Activated T-helper 2 cell treated with anti-CD3 and anti-CD28 coated beads, Interferon-gamma antibody, Interleukin-2, Interleukin-4, amounts not matched to agents 10 μg/mL and 5 μg/mL and 100 μg/mL, durations not matched to agents 14 hours and 24 hours and 36 hours (primary cell): ENCODE measurements around the gene COMT. TPM values are rescaled to one million over a fixed set of nuclear protein-coding genes. Genes with fewer than 3 reads are reported as not detected.

Experiments used
- DNase-seq: peaks from one replicate; pipeline ENCODE4 v3.0.0; 2021; ENCODE audit warnings: low spot score
- H3K27ac Mint-ChIP-seq: one replicate; pipeline ENCODE4 v1.8.0; 2021; ENCODE audit warnings: mixed read lengths
- H3K27me3 Mint-ChIP-seq: one replicate; pipeline ENCODE4 v1.8.0; 2021; ENCODE audit warnings: low read depth, mixed read lengths
- H3K36me3 Mint-ChIP-seq: one replicate; pipeline ENCODE4 v1.8.0; 2021; ENCODE audit warnings: low read depth, mixed read lengths
- H3K4me1 Mint-ChIP-seq: one replicate; pipeline ENCODE4 v1.8.0; 2021; ENCODE audit warnings: low read depth, mixed read lengths
- H3K4me3 Mint-ChIP-seq: one replicate; pipeline ENCODE4 v1.8.0; 2021; ENCODE audit warnings: low read depth, mild to moderate bottlenecking, moderate library complexity, mixed read lengths
- H3K9me3 Mint-ChIP-seq: one replicate; pipeline ENCODE4 v1.8.0; 2021; ENCODE audit warnings: mixed read lengths
- intact Hi-C: fragments of 100-400 bp; cut with micrococcal nuclease; formaldehyde crosslinking; loops from one replicate; pipeline ENCODE4 v1.15.1; 2023
- total RNA-seq: library from RNA; stranded (reverse); gene quantifications from 2 replicates; pipeline ENCODE4 v1.2.3, GENCODE V29; 2022

Gene COMT
- total RNA-seq, 1 donor from 2014 or later = 93.4 TPM

GRCh38 chr22:20000246-20001081 is 58.9 kb downstream of the COMT start:
- no peak overlapping the region for H3K27ac Mint-ChIP-seq
- H3K27me3 Mint-ChIP-seq = peaks cover 5% of the 10 kb centered on the region
- H3K4me1 Mint-ChIP-seq = no peaks in the 10 kb centered on the region
- no peak overlapping the region for H3K4me3 Mint-ChIP-seq
- H3K9me3 Mint-ChIP-seq = peaks cover 21% of the 10 kb centered on the region
- intact Hi-C loops = no loop called here
- DNase-seq = no peak
- H3K36me3 Mint-ChIP-seq = no peaks in the 10 kb centered on the region

GRCh38 chr22:20001082-20001638 is 59.6 kb downstream of the COMT start:
- Mint-ChIP-seq H3K27ac (no peak overlapping the region), H3K36me3 (no peaks in the 10 kb centered on the region), H3K4me1 (no peaks in the 10 kb centered on the region), H3K4me3 (no peak overlapping the region), H3K9me3 (peaks cover 21% of the 10 kb centered on the region), H3K27me3 (peaks cover 5% of the 10 kb centered on the region)
- intact Hi-C loops = no loop called here
- DNase-seq = no peak

GRCh38 chr22:20002128-20002527 is 60.6 kb downstream of the COMT start:
- peaks cover 5% of the 10 kb centered on the region for H3K27me3 Mint-ChIP-seq
- intact Hi-C loops = no loop called here
- peaks cover 21% of the 10 kb centered on the region for H3K9me3 Mint-ChIP-seq
- H3K27ac Mint-ChIP-seq = no peak overlapping the region
- no peak overlapping the region for H3K4me3 Mint-ChIP-seq
- H3K36me3 Mint-ChIP-seq = no peaks in the 10 kb centered on the region
- H3K4me1 Mint-ChIP-seq = no peaks in the 10 kb centered on the region
- no peak for DNase-seq

GRCh38 chr22:20002636-20003035 is 61.1 kb downstream of the COMT start:
- DNase-seq = no peak
- Mint-ChIP-seq H3K36me3 (no peaks in the 10 kb centered on the region), H3K4me3 (no peak overlapping the region), H3K27ac (no peak overlapping the region), H3K27me3 (peaks cover 5% of the 10 kb centered on the region), H3K4me1 (no peaks in the 10 kb centered on the region), H3K9me3 (peaks cover 21% of the 10 kb centered on the region)
- intact Hi-C loops = no loop called here

GRCh38 chr22:20003304-20003703 is 61.7 kb downstream of the COMT start:
- H3K9me3 Mint-ChIP-seq = peaks cover 21% of the 10 kb centered on the region
- DNase-seq = no peak
- peaks cover 5% of the 10 kb centered on the region for H3K27me3 Mint-ChIP-seq
- no peaks in the 10 kb centered on the region for H3K4me1 Mint-ChIP-seq
- H3K4me3 Mint-ChIP-seq = no peak overlapping the region
- H3K36me3 Mint-ChIP-seq = no peaks in the 10 kb centered on the region
- no peak overlapping the region for H3K27ac Mint-ChIP-seq
- intact Hi-C loops = no loop called here

- H3K4me1 Mint-ChIP-seq = no peaks in the 10 kb centered on the region
- peaks cover 21% of the 10 kb centered on the region for H3K9me3 Mint-ChIP-seq
- DNase-seq = no peak
- H3K4me3 Mint-ChIP-seq = no peak overlapping the region
- no peaks in the 10 kb centered on the region for H3K36me3 Mint-ChIP-seq
- intact Hi-C loops = no loop called here
- peaks cover 5% of the 10 kb centered on the region for H3K27me3 Mint-ChIP-seq
- no peak overlapping the region for H3K27ac Mint-ChIP-seq
Observed at GRCh38 chr22:20004464-20004863, 62.9 kb downstream of the COMT start.

GRCh38 chr22:20008221-20008995 is 66.8 kb downstream of the COMT start:
- no peaks in the 10 kb centered on the region for H3K4me1 Mint-ChIP-seq
- H3K27me3 Mint-ChIP-seq = peaks cover 4% of the 10 kb centered on the region
- no peak overlapping the region for H3K27ac Mint-ChIP-seq
- H3K4me3 Mint-ChIP-seq = no peak overlapping the region
- H3K36me3 Mint-ChIP-seq = no peaks in the 10 kb centered on the region
- no peak for DNase-seq
- intact Hi-C loops = no loop called here
- peaks cover 14% of the 10 kb centered on the region for H3K9me3 Mint-ChIP-seq

- H3K27me3 Mint-ChIP-seq = no peaks in the 10 kb centered on the region
- no peaks in the 10 kb centered on the region for H3K4me1 Mint-ChIP-seq
- H3K4me3 Mint-ChIP-seq = no peak overlapping the region
- H3K9me3 Mint-ChIP-seq = peaks cover 7% of the 10 kb centered on the region
- no peaks in the 10 kb centered on the region for H3K36me3 Mint-ChIP-seq
- no peak for DNase-seq
- H3K27ac Mint-ChIP-seq = no peak overlapping the region
- intact Hi-C loops = no loop called here
Observed at GRCh38 chr22:20009018-20009491, 67.5 kb downstream of the COMT start.

- DNase-seq = no peak
- no peak overlapping the region for H3K27ac Mint-ChIP-seq
- no peak overlapping the region for H3K4me3 Mint-ChIP-seq
- H3K9me3 Mint-ChIP-seq = peaks cover under 1% of the 10 kb centered on the region
- H3K36me3 Mint-ChIP-seq = no peaks in the 10 kb centered on the region
- intact Hi-C loops = no loop called here
- H3K4me1 Mint-ChIP-seq = no peaks in the 10 kb centered on the region
- H3K27me3 Mint-ChIP-seq = peaks cover 3% of the 10 kb centered on the region
Observed at GRCh38 chr22:20009582-20010306, 68.2 kb downstream of the COMT start.

GRCh38 chr22:20010307-20011122 is 68.9 kb downstream of the COMT start:
- H3K4me1 Mint-ChIP-seq = peaks cover 2% of the 10 kb centered on the region
- intact Hi-C loops = no loop called here
- H3K27ac Mint-ChIP-seq = no peak overlapping the region
- H3K27me3 Mint-ChIP-seq = peaks cover 10% of the 10 kb centered on the region
- no peak overlapping the region for H3K4me3 Mint-ChIP-seq
- no peak for DNase-seq
- no peaks in the 10 kb centered on the region for H3K36me3 Mint-ChIP-seq
- no peaks in the 10 kb centered on the region for H3K9me3 Mint-ChIP-seq

GRCh38 chr22:20011123-20011992 is 69.8 kb downstream of the COMT start:
- no peak overlapping the region for H3K4me3 Mint-ChIP-seq
- no peak for DNase-seq

More at GRCh38 chr22:20011123-20011992, 69.8 kb downstream of the COMT start:
- H3K27me3 Mint-ChIP-seq = peaks cover 12% of the 10 kb centered on the region
- intact Hi-C loops = no loop called here
- no peak overlapping the region for H3K27ac Mint-ChIP-seq
- H3K36me3 Mint-ChIP-seq = no peaks in the 10 kb centered on the region
- H3K4me1 Mint-ChIP-seq = peaks cover 2% of the 10 kb centered on the region
- H3K9me3 Mint-ChIP-seq = no peaks in the 10 kb centered on the region
